HG02759 (cell line): ENCODE measurements around the gene ZNF470.

Source experiments
- ATAC-seq: cut with Tn5 transposase; IDR thresholded peaks from one replicate; pipeline ENCODE4 v1.9.1; 2021; ENCODE audit warnings: mild to moderate bottlenecking, moderate library complexity; ENCODE audit not compliant: unreplicated experiment

The ZNF470 gene

GRCh38 chr19:56608274-56608964, 41.2 kb downstream of the ZNF470 start:
- no peak for ATAC-seq

DNA sequence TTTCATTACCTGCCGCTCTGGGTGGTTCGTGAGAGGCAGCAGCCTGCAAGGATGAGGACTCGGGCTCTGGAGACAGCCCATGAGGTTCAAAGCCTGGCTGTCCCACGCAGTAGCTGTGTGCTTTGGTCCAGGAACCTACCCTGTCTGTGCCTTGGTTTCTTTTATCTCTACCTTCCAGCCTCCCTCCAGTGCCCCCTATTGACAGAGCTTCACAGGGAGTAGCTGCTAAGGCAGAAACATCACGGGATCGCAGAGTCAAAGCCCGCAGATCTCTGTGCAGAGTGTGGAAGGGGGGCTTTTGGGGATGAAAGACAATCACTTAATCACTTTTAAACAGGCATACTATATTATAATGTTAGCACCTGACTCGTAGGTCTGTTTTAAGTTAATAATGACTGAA, 44.0 kb downstream of the ZNF470 start:
- no peak for ATAC-seq

GRCh38 chr19:56612737-56613136, 45.5 kb downstream of the ZNF470 start:
- ATAC-seq: no peak

DNA sequence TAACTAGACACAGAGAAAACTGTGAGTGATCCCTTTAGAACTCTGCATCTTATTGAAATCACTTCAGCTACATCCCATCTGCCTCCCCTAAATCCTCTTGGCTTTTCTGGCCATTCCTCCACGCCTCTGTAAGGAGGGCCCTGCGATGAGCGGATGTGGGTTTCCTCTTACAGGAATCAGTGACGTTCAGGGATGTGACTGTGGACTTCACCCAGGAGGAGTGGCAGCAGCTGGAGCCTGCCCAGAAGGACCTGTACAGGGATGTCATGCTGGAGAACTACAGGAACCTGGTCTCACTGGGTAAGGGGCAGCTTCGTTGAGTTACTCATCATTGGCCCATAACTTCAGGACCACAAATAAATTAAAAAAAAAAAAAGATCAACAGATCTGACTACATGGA, 46.4 kb downstream of the ZNF470 start:
- ATAC-seq: no peak

DNA sequence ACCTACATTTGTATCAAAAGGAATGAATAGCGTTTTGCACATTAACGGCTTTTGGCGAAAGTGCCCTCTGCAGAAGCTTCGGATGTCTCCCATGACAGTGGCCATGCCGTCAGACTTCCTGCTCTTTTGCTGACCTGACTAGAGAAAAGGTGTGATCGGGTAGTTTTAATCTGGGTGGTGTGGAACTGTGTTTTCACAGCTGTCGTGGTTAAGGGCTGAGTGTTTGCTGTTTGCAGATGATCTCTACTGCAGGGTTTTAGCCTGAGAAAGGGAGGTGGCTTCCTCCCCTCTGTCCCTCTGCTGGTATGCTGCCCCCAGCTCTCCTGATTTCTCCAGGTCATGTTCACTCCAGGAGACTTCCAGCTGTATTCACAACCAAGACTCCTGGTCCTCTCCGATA, 50.3 kb downstream of the ZNF470 start:
- ATAC-seq: no peak

GRCh38 chr19:56619121-56619520, 51.9 kb downstream of the ZNF470 start:
- ATAC-seq: no peak

DNA sequence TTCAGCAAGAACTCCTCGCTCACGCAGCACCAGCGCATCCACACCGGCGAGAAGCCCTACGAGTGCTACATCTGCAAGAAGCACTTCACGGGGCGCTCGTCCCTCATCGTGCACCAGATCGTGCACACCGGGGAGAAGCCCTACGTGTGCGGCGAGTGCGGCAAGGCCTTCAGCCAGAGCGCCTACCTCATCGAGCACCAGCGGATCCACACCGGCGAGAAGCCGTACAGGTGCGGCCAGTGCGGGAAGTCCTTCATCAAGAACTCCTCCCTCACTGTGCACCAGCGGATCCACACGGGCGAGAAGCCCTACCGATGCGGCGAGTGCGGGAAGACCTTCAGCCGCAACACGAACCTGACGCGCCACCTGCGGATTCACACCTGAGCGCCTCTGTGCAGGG, 55.1 kb downstream of the ZNF470 start:
- ATAC-seq: no peak

DNA sequence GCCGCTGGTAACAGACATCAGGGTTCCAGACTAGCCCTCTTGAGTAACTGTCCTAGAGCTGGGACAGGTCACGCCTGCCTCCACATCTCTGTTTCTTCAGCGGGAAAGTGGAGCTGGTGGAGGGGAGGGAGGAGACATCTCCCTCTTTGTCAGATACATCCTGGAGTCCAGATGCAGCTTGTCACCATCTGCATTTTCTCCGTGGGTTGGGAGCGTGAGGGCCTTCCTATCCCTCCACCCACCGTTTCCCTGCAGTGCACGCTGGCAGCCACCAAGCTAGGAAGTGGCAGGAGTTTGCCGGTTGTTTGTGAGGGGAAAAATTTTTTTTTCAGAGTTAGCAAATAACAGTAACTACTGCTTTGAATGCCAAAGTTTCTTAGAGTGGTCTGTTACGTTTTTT, 55.7 kb downstream of the ZNF470 start:
- ATAC-seq: no peak

- ATAC-seq: no peak
These were observed 58.4 kb downstream of the ZNF470 start for GRCh38 chr19:56625708-56626107.

- ATAC-seq: no peak
These were observed 65.8 kb downstream of the ZNF470 start for GRCh38 chr19:56633021-56633420.

DNA sequence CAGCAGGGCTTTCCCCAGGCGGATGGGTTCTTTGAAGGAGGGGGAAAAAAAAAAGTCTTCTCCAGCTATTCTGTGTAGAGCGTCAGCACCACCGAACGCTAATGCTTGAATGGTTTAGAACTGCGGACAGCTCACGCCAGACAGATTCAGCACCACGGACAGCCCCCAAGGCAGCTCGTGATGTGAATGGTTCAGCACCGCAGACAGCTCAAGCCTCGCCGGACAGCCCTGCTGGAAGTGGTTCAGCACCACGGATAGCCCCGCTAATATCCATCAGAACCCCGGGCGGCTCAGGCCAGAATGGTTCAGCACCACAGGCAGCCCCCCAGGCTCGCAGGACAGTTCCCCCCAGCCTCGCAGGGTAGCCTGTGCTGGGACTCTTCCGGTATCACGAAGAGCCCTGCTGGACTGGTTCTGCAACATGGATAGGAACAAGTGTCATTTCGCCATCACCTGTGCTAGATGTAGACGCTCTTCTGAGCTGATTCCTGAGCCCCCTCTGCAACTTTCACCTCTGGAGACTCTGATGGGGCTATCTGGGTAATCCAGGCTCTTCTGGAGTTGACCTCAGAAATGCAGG, 70.8 kb downstream of the ZNF470 start:
- no peak for ATAC-seq
